Measurements from ENCODE around the gene FOXN3.

Gene FOXN3

GRCh38 chr14:89422952-89423345 lies 5.9 kb upstream of the FOXN3 start:
- Histone ChIP-seq H3K4me3 (ENCODE audit: low read length) (no peak overlapping the region), H2AFZ (ENCODE audit: low read depth, low read length) (no peak overlapping the region), H3K27me3 (ENCODE audit: low read depth, low read length) (no peaks in the 10 kb centered on the region), H4K20me1 (ENCODE audit: insufficient read depth, low read length) (no peaks in the 10 kb centered on the region), H3K79me2 (ENCODE audit: low read length) (no peaks in the 10 kb centered on the region), H3K4me2 (ENCODE audit: low read length) (no peak overlapping the region), H3K36me3 (replicated peaks; ENCODE audit: low read depth, low read length) (peaks cover 7% of the 10 kb centered on the region), H3K9me3 (ENCODE audit: insufficient read depth, low read length) (no peaks in the 10 kb centered on the region), H3K9ac (ENCODE audit: low read length) (no peak overlapping the region), H3K4me1 (ENCODE audit: low read length) (peaks cover 16% of the 10 kb centered on the region), H3K27ac (ENCODE audit: low read length) (no peak overlapping the region)
- TF ChIP-seq EZH2phosphoT487 (IDR thresholded peaks at IDR 0.05; ENCODE audit: low read depth): no peak
- no peak for TF ChIP-seq CTCF (IDR thresholded peaks at IDR 0.05; ENCODE audit: low read depth, low read length)

GRCh38 chr14:89422181-89422951 lies 5.3 kb upstream of the FOXN3 start:
- peaks cover 16% of the 10 kb centered on the region for H3K4me1 ChIP-seq (ENCODE audit: low read length)
- no peak overlapping the region for H3K27ac ChIP-seq (ENCODE audit: low read length)
- H3K4me3 ChIP-seq (ENCODE audit: low read length): no peak overlapping the region
- H3K9me3 ChIP-seq (ENCODE audit: insufficient read depth, low read length): no peaks in the 10 kb centered on the region
- no peak overlapping the region for H3K9ac ChIP-seq (ENCODE audit: low read length)
- no peaks in the 10 kb centered on the region for H4K20me1 ChIP-seq (ENCODE audit: insufficient read depth, low read length)
- no peaks in the 10 kb centered on the region for H3K79me2 ChIP-seq (ENCODE audit: low read length)
- no peak overlapping the region for H3K4me2 ChIP-seq (ENCODE audit: low read length)
- H2AFZ ChIP-seq (ENCODE audit: low read depth, low read length): no peak overlapping the region
- no peaks in the 10 kb centered on the region for H3K27me3 ChIP-seq (ENCODE audit: low read depth, low read length)
- TF ChIP-seq CTCF (IDR thresholded peaks at IDR 0.05; ENCODE audit: low read depth, low read length) (no peak), EZH2phosphoT487 (IDR thresholded peaks at IDR 0.05; ENCODE audit: low read depth) (no peak)
- H3K36me3 ChIP-seq (replicated peaks; ENCODE audit: low read depth, low read length): peaks cover 7% of the 10 kb centered on the region

- no peaks in the 10 kb centered on the region for H4K20me1 ChIP-seq (ENCODE audit: insufficient read depth, low read length)
- peaks cover 15% of the 10 kb centered on the region for H3K4me1 ChIP-seq (ENCODE audit: low read length)
- H3K27me3 ChIP-seq (ENCODE audit: low read depth, low read length): no peaks in the 10 kb centered on the region
- no peak overlapping the region for H3K4me3 ChIP-seq (ENCODE audit: low read length)
- H3K9ac ChIP-seq (ENCODE audit: low read length): no peak overlapping the region
- H3K27ac ChIP-seq (ENCODE audit: low read length): no peak overlapping the region
- peaks cover 7% of the 10 kb centered on the region for H3K36me3 ChIP-seq (replicated peaks; ENCODE audit: low read depth, low read length)
- TF ChIP-seq CTCF (IDR thresholded peaks at IDR 0.05; ENCODE audit: low read depth, low read length): no peak
- no peak for TF ChIP-seq EZH2phosphoT487 (IDR thresholded peaks at IDR 0.05; ENCODE audit: low read depth)
- no peak overlapping the region for H3K4me2 ChIP-seq (ENCODE audit: low read length)
- H2AFZ ChIP-seq (ENCODE audit: low read depth, low read length): no peak overlapping the region
- peaks cover 9% of the 10 kb centered on the region for H3K79me2 ChIP-seq (ENCODE audit: low read length)
- H3K9me3 ChIP-seq (ENCODE audit: insufficient read depth, low read length): no peaks in the 10 kb centered on the region
Measured at GRCh38 chr14:89420502-89420901, 3.5 kb upstream of the FOXN3 start.

GRCh38 chr14:89419973-89420482 lies 3.0 kb upstream of the FOXN3 start:
- peaks cover 13% of the 10 kb centered on the region for H3K79me2 ChIP-seq (ENCODE audit: low read length)
- H3K36me3 ChIP-seq (replicated peaks; ENCODE audit: low read depth, low read length): peaks cover 7% of the 10 kb centered on the region
- no peaks in the 10 kb centered on the region for H4K20me1 ChIP-seq (ENCODE audit: insufficient read depth, low read length)
- no peak overlapping the region for H2AFZ ChIP-seq (ENCODE audit: low read depth, low read length)
- H3K27ac ChIP-seq (ENCODE audit: low read length): no peak overlapping the region
- H3K27me3 ChIP-seq (ENCODE audit: low read depth, low read length): no peaks in the 10 kb centered on the region
- no peak overlapping the region for H3K4me2 ChIP-seq (ENCODE audit: low read length)
- H3K4me3 ChIP-seq (ENCODE audit: low read length): no peak overlapping the region
- no peaks in the 10 kb centered on the region for H3K9me3 ChIP-seq (ENCODE audit: insufficient read depth, low read length)
- peaks cover 20% of the 10 kb centered on the region for H3K4me1 ChIP-seq (ENCODE audit: low read length)
- TF ChIP-seq EZH2phosphoT487 (IDR thresholded peaks at IDR 0.05; ENCODE audit: low read depth): no peak
- no peak for TF ChIP-seq CTCF (IDR thresholded peaks at IDR 0.05; ENCODE audit: low read depth, low read length)
- H3K9ac ChIP-seq (ENCODE audit: low read length): no peak overlapping the region

Data from OCI-LY3 (cell line).